Stomach (tissue), 9 donors: ENCODE data around the gene STK32C. TPM values are rescaled to one million over a fixed set of nuclear protein-coding genes. Genes with fewer than 3 reads are reported as not detected.

Experiments
- DNase-seq, 2 donors: peaks; one replicate each; pipeline versions ENCODE4 v3.0.0 to v3.0.0-alpha.2; 2013 to 2019
- H3K27ac ChIP-seq, 5 donors: fragments of 200-600 bp in 4 of 5; sonication (generic) in 4 of 5; one replicate each; pipeline ENCODE4 v1.5.1; 2013 to 2019; ENCODE audit warnings: mild to moderate bottlenecking in 1 of 5, moderate library complexity in 1 of 5
- H3K27me3 ChIP-seq, 3 donors: fragments of 200-600 bp; sonication (generic); one replicate each; pipeline ENCODE4 v1.5.1; 2017 to 2019; ENCODE audit warnings: mixed run types in 1 of 3
- H3K36me3 ChIP-seq, 4 donors: fragments of 200-600 bp; sonication (generic); 1 replicate in 3 of 4; 2 replicates in 1 of 4; pipeline ENCODE4 v1.5.1; 2016 to 2019
- H3K4me1 ChIP-seq, 4 donors: fragments of 200-600 bp; sonication (generic); one replicate each; pipeline ENCODE4 v1.5.1; 2016 to 2019
- H3K4me3 ChIP-seq, 4 donors: fragments of 200-600 bp; sonication (generic) in 3 of 4; one replicate each; pipeline ENCODE4 v1.5.1; 2016 to 2019; ENCODE audit warnings: mild to moderate bottlenecking in 1 of 4
- H3K9me3 ChIP-seq, 4 donors: fragments of 200-600 bp; sonication (generic); one replicate each; pipeline ENCODE4 v1.5.1; 2016 to 2019
- CTCF ChIP-seq, 7 experiments: fragments of 450-650 bp in 4 of 7; fragments of 200-600 bp in 3 of 7; sonication (generic) in 3 of 7; IDR thresholded peaks; one replicate each; pipeline ENCODE4 v1.5.1; 2016 to 2019; ENCODE audit warnings: antibody characterized with exemption in 7 of 7, control low read depth in 2 of 7, mild to moderate bottlenecking in 1 of 7
- EP300 ChIP-seq: sonication (generic); formaldehyde crosslinking; IDR thresholded peaks from one replicate; pipeline ENCODE4 v1.6.1; 2017; ENCODE audit warnings: antibody characterized with exemption
- POLR2A ChIP-seq, 4 donors: fragments of 450-650 bp; IDR thresholded peaks; one replicate each; pipeline ENCODE4 v1.6.1; 2016; ENCODE audit warnings: antibody characterized with exemption in 4 of 4, control low read depth in 2 of 4, mild to moderate bottlenecking in 1 of 4, moderate library complexity in 1 of 4
- POLR2AphosphoS5 ChIP-seq, 3 donors: sonication (generic); formaldehyde crosslinking; IDR thresholded peaks; one replicate each; pipeline ENCODE4 v1.6.1; 2016; ENCODE audit warnings: antibody characterized with exemption in 3 of 3
- WGBS, 5 donors: extraction: QIAGEN DNeasy Blood & Tissue Kit in 3 of 5; methylation state at CpG; one replicate each; pipeline versions ENCODE4 v1.1.5 to v1.1.7; 2013 to 2018; 5-methylcytosine and 5-hydroxymethylcytosine counted together
- intact Hi-C: fragments of 100-400 bp; cut with DNase I; formaldehyde crosslinking; loops from one replicate; pipeline ENCODE4 v1.15.1; 2023; ENCODE audit warnings: low total_unique reads
- polyA plus RNA-seq, 3 donors: library from polyadenylated mRNA; stranded (reverse); fragments of 200-250 nt; gene quantifications; one replicate each; pipeline ENCODE4 v1.2.3, GENCODE V29; 2013
- total RNA-seq, 5 donors: library from RNA; depleted of rRNA; stranded (reverse); fragments of >200 nt; gene quantifications; one replicate each; pipeline versions ENCODE4 v1.1.0 to v1.2.3, GENCODE V29; 2014 to 2016
- donor health status: healthy with polysubstance abuse.
- donor health status: Bipolar disorder and iron deficiency.
- donor health status: healthy.

Gene STK32C
- total and polyA plus RNA-seq, 8 donors = 1.6 to 71.0 (median 7.9) TPM; not detected in 1

- TF ChIP-seq POLR2AphosphoS5 (IDR thresholded peaks at IDR 0.05) = no peak
- no peak for TF ChIP-seq CTCF (IDR thresholded peaks at IDR 0.05)
- no peak for TF ChIP-seq POLR2A (IDR thresholded peaks at IDR 0.05)
- no peak for TF ChIP-seq EP300
- Histone ChIP-seq H3K27ac (no peak overlapping the region), H3K27me3 (peaks cover 0 to 33% (median 0%) of the 10 kb centered on the region in 3 donors), H3K4me1 (peaks cover 13 to 23% (median 22%) of the 10 kb centered on the region in 4 donors), H3K36me3 (no peaks in the 10 kb centered on the region), H3K9me3 (no peaks in the 10 kb centered on the region), H3K4me3 (no peak overlapping the region)
- 93 to 98% (median 95%) methylated on average over 21 to 22 of the region's 22 CpGs for WGBS, 5 donors
- DNase-seq = no peak
- intact Hi-C loops = no loop called here
Observed at GRCh38 chr10:132305654-132306342, 2.0 kb downstream of the STK32C start.

- Histone ChIP-seq H3K4me1 (peaks cover 13 to 23% (median 22%) of the 10 kb centered on the region in 4 donors), H3K9me3 (no peaks in the 10 kb centered on the region), H3K27ac (no peak overlapping the region), H3K36me3 (no peaks in the 10 kb centered on the region), H3K27me3 (peaks cover 0 to 28% (median 0%) of the 10 kb centered on the region in 3 donors), H3K4me3 (no peak overlapping the region)
- WGBS, 5 donors = 90 to 96% (median 94%) methylated on average over 21 of the region's 21 CpGs
- intact Hi-C loops = no loop called here
- no peak for DNase-seq
- no peak for TF ChIP-seq EP300
- TF ChIP-seq POLR2AphosphoS5 (IDR thresholded peaks at IDR 0.05) = no peak
- TF ChIP-seq CTCF (IDR thresholded peaks at IDR 0.05) = no peak
- TF ChIP-seq POLR2A (IDR thresholded peaks at IDR 0.05) = no peak
Observed at GRCh38 chr10:132304756-132305509, 2.8 kb downstream of the STK32C start.

- intact Hi-C loops = no loop called here
- WGBS, 5 donors = 88 to 93% (median 91%) methylated on average over 21 of the region's 21 CpGs
- Histone ChIP-seq H3K27ac (no peak overlapping the region), H3K27me3 (peaks cover 0 to 16% (median 0%) of the 10 kb centered on the region in 3 donors), H3K36me3 (no peaks in the 10 kb centered on the region), H3K4me1 (peaks cover 8 to 17% (median 15%) of the 10 kb centered on the region in 4 donors), H3K4me3 (no peak overlapping the region), H3K9me3 (no peaks in the 10 kb centered on the region)
- TF ChIP-seq CTCF (IDR thresholded peaks at IDR 0.05) = no peak
- DNase-seq = no peak
Observed at GRCh38 chr10:132303361-132304115, 4.2 kb downstream of the STK32C start.
